SU-DHL-6 (cell line): Measurements from ENCODE around the gene NUP37.

ENCODE experiments used
- CTCF ChIP-seq: fragments of 200-600 bp; sonication (generic); IDR thresholded peaks from one replicate; pipeline ENCODE4 v1.5.1; 2017; ENCODE audit warnings: antibody characterized with exemption, mild to moderate bottlenecking, low read length, moderate library complexity; ENCODE audit not compliant: insufficient read depth, poor library complexity, severe bottlenecking
- EZH2phosphoT487 ChIP-seq: fragments of 200-600 bp; sonication (generic), shearing (Covaris generic); conservative IDR thresholded peaks from 2 replicates; pipeline ENCODE4 v1.6.1; 2018; ENCODE audit warnings: mild to moderate bottlenecking, antibody characterized with exemption, low read length, moderate library complexity, mixed read lengths

- no peak for TF ChIP-seq CTCF
- no peak for TF ChIP-seq EZH2phosphoT487
Measured at GRCh38 chr12:102116392-102116791, 3.5 kb downstream of the NUP37 start.
